Daoy (cell line): Measurements from ENCODE around the gene AARSD1. TPM values are rescaled to one million over a fixed set of nuclear protein-coding genes. Genes with fewer than 3 reads are reported as not detected.
A peak's percentile ranks its signal among the peaks of the same experiment; 100 is the strongest.
"Not testable (repeated sequence)": the region's sequence is repeated elsewhere in the genome, so short reads cannot be mapped to it uniquely, and the experiment has no call there.

ENCODE experiments used
- DNase-seq: peaks from one replicate; pipeline ENCODE4 v3.0.0-alpha.2; 2015; ENCODE audit warnings: low read depth
- total RNA-seq: library from RNA; depleted of rRNA; stranded (reverse); fragments of >200 nt; shearing (Covaris generic); gene quantifications from 2 replicates; pipeline ENCODE4 v1.2.3, GENCODE V29; 2014; rRNA removed

AARSD1 gene
- 21.1 and 25.7 TPM in 2 replicates for total RNA-seq

GRCh38 chr17:42964161-42964932, at the start of gene AARSD1:
TSS of gene AARSD1 (minus strand) at chr17:42964454. CDS start at chr17:42964440, 14 bp downstream.
- peak; percentile 92 for DNase-seq

GRCh38 chr17:43013296-43013695, 49.0 kb upstream of the AARSD1 start:
- no peak for DNase-seq

GRCh38 chr17:43011728-43012472, 47.6 kb upstream of the AARSD1 start:
- no peak for DNase-seq

- no peak for DNase-seq
Observed at GRCh38 chr17:43010667-43011308, 46.5 kb upstream of the AARSD1 start.

GRCh38 chr17:43006639-43007551, 42.6 kb upstream of the AARSD1 start, which contains the start of gene IFI35:
TSS of gene IFI35 (plus strand) at chr17:43006784. CDS start at chr17:43006948, 164 bp downstream.
- DNase-seq: peak; percentile 84

GRCh38 chr17:43003542-43004172, 39.4 kb upstream of the AARSD1 start:
- DNase-seq: peak; percentile 79

GRCh38 chr17:43000894-43001293, 36.6 kb upstream of the AARSD1 start:
- DNase-seq: not testable (repeated sequence)

GRCh38 chr17:42999003-42999525, 34.8 kb upstream of the AARSD1 start:
- DNase-seq: no peak

GRCh38 chr17:42997984-42998938, 34.0 kb upstream of the AARSD1 start, which contains the start of gene RPL27:
TSS of gene RPL27 (plus strand) at chr17:42998419. CDS start at chr17:42998751, 332 bp downstream.
- peak; percentile 98 for DNase-seq

GRCh38 chr17:42997390-42997983, 33.2 kb upstream of the AARSD1 start:
- no peak for DNase-seq

- not testable (repeated sequence) for DNase-seq
Observed at GRCh38 chr17:42993913-42994312, 29.7 kb upstream of the AARSD1 start.

GRCh38 chr17:42992872-42993271, 28.6 kb upstream of the AARSD1 start:
- no peak for DNase-seq

- DNase-seq: no peak
Observed at GRCh38 chr17:42991471-42991870, 27.2 kb upstream of the AARSD1 start.

- no peak for DNase-seq
Observed at GRCh38 chr17:42989726-42990652, 25.7 kb upstream of the AARSD1 start.

- DNase-seq: no peak
Observed at GRCh38 chr17:42989141-42989540, 24.9 kb upstream of the AARSD1 start.

GRCh38 chr17:42985225-42985624, 21.0 kb upstream of the AARSD1 start:
- no peak for DNase-seq

GRCh38 chr17:42982266-42982665, 18.0 kb upstream of the AARSD1 start:
- DNase-seq: no peak
